ENCODE results near the gene PHKA1.
"Not testable (repeated sequence)": the region's sequence is repeated elsewhere in the genome, so short reads cannot be mapped to it uniquely, and the experiment has no call there.

PHKA1 gene

DNA sequence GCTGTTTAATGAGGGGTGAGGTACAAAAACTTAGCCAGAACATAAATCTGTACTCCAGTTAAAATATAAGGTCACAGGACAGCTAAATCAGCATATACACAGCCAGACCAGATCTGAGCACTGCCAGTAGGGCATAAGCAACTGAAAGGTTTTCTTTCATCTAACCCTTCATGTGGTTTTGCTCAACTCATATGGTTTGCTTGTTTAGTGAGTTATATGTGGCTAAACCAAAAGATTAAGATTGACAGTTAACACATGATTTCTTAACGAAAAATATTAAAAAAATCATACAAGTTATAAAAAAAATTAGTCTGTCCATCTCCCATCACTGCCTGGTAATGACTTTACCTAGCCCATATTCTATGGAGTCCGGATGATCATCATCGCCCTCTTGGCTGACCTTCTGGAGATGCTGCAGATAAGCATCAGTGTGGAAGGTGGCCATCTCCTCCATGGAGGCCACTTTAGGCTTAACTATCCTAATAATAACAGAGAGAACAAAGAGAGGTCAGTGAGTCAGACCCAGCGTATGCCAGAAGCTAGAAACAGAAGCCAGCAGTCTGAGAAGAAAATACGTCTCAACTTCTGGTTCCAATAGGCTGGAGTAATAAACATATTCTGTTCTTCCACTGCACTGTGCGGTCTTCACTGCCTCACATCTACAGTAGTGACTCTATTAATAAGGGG is 145.6 kb downstream of the PHKA1 start:
- DNase-seq = no peak

DNA sequence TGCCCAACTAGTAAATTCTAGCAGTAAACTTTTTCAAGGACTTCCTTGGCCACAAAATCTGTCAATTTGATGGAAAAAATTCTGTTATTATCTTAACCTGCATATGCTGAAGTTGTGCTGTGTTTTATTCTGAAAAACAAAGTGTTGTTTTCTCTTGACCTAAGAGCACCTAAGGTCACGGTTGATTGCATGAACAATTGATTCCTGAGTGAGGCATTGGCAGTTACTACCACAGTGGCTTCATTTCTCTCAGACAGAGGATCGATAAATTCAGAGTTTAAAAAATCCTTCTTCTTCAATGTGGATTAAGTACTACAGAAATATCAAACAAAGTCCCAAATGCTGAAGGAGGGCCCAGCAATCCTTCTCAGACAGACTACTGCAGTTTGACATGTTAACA is 147.7 kb downstream of the PHKA1 start:
- no peak for DNase-seq

DNA sequence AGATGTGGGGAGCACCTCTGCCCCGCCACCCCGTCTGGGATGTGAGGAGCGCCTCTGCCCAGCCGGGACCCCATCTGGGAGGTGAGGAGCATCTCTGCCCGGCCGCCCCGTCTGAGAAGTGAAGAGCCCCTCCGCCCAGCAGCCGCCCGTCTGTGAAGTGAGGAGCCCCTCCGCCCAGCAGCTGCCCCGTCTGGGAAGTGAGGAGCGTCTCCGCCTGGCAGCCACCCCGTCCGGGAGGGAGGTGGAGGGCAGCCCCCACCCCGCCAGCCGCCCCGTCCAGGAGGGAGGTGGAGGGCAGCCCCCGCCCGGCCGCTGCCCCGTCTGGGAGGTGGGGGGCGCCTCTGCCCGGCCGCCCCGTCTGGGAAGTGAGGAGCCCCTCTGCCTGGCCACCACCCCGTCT is 154.5 kb downstream of the PHKA1 start:
- not testable (repeated sequence) for DNase-seq

DNA sequence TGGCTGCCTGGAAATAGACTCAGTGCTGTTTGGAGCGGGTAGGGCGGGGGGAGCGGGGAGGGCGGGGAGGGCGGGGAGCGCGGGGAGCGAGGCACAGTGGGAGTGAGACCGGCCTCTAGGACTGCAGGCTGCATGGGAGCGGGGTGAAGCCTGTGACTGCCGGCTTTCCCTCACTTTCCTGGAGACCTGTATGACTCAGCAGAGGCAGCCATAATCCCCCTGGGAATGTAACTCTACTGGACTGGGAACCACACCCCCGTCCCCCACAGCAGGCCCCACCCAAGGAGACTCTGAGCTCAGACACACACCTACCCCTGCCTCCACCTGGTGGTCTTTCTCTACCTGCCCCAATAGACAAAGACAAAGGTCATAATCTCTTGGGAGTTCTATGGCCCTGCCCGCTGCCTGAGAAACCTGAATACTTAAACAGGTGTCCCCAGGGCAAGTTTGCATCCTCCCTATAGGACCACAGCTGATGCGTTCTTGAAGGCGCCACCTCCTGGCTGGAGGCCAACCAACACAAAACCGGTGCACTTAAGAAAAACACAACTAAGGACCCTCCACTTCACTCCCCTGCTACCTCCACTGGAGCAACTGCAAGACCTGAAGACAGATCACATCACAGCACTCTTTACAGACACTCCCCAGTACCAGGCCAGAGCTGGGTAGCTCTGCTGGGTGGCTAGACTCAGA is 159.5 kb downstream of the PHKA1 start:
- no peak for DNase-seq

DNA sequence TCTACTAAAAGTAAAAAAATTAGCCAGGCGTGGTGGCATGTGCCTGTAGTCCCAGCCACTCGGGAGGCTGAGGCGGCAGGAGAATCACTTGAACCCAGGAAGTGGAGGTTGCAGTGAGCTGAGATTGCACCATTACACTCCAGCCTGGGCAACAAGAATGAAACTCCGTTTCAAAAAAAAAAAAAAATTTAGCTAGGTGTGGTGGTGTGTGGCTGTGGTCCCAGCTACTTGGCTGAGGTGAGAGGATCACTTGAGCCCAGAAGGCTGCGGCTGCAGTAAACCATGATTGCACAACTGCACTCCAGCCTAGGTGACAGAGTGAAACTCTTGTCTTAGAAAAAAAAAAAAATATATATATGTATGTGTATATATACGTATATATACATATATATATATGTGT is 161.7 kb downstream of the PHKA1 start:
- not testable (repeated sequence) for DNase-seq

DNA sequence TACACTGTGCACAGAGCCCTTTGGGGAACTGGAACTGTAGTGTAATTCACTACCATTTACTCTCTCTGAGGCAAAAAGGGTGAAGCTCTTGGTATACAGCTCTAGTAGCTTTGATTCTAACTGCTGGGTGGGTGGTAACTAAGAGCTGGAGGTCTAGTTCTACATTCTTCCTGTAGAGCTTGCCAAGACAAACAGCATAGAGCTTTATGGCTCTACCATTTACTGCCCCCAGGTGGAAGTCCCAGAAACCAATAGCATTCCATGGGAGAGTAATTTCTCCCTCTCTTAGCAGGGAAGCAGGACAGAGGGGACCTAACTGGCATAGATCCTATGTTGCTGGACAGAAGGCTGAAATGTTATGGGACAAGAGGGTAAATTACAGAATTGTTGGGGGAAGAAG is 168.1 kb downstream of the PHKA1 start:
- DNase-seq = no peak

DNA sequence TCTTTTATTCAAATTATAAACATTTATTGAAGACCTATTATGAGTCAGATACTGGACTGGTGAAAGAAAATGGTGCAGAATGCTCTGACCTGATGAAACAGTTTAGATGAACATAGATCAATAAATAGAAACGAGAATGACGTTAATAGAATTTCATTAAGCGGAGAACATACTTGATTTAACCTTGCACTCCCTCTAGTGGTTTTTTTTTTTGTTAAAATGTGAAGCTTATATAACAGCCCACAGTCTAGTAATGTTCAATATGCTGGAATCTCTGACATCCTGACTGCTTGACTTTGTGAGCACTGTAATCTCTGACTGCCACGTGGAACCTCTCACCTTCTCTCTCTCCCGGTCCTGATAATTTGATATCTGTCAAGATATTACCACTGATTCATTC is 173.8 kb downstream of the PHKA1 start:
- no peak for DNase-seq

DNA sequence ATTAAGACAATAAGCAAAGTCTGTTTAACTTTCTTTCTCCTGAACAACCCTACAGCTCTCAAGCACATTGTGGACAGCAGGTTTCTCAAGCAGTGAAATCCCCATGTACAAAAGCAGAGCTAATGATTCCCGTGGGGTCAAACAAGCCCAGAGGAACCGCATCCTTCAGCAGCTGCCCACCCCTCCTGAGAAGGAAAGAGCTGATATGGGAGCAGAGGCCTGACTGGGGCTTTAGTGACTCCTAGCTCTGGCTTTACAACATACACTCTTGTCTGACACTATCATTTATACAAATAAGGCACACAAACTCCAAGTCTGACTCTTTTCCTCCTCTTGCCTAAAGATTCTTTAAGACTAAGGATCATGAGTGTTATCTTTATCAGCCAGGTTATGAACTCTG is 174.3 kb downstream of the PHKA1 start:
- no peak for DNase-seq

DNA sequence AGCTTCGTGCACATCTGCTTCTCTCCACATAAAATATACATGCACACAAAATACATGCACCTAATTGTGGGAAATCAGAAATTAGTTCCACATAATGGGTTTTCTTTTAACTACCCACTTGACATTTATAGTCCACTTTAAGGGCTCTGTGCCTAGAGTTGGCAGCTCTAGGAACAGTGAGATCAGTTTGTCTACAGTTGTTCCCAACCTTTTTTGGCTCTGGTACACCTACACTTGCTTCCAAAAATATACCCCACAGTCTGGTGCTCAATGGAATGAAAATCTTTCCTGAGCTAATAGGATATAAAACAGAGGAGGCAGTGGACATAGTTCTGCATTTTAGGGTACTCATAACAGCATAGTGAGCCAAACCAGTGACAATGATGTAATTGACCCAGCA is 177.6 kb downstream of the PHKA1 start:
- no peak for DNase-seq

DNA sequence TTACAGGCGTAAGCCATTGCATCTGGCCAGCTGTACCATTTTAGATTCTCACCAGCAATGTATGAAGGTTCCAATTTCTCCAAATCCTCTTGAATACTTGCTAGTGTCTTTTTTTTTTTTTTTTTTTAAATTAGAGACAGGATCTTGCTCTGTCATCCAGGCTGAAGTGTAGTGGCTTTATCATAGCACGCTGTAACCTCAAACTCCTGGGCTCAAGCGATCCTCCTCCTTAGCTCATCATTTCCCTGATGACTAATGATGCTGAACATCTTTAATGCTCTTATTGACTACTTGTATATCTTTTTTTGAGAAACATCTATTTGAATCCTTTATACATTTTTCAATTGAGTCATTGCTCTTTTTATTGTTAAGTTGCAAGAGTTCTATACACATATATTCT is 181.7 kb downstream of the PHKA1 start:
- DNase-seq = no peak
